Fibroblast of villous mesenchyme (primary cell): Measurements from ENCODE around the gene OR8J1. TPM values are rescaled to one million over a fixed set of nuclear protein-coding genes. Genes with fewer than 3 reads are reported as not detected.

ENCODE experiments used
- DNase-seq: peaks from one replicate; pipeline ENCODE4 v3.0.0-alpha.2; 2010; ENCODE audit warnings: low read depth
- H3K4me3 ChIP-seq: 2 replicates; pipeline ENCODE4 v1.5.1; 2011; ENCODE audit warnings: low read depth, mild to moderate bottlenecking, low read length
- total RNA-seq: library from RNA; depleted of rRNA; stranded (reverse); fragments of >200 nt; gene quantifications from 2 replicates; pipeline ENCODE4 v1.2.3, GENCODE V29; 2012
- TF ChIP-seq, protein P1 (sequence below): IDR thresholded peaks from 2 replicates; pipeline ENCODE4 v1.5.1; 2012; ENCODE audit warnings: low read depth, mild to moderate bottlenecking, low read length; ENCODE audit not compliant: insufficient read depth

OR8J1 gene, protein sequence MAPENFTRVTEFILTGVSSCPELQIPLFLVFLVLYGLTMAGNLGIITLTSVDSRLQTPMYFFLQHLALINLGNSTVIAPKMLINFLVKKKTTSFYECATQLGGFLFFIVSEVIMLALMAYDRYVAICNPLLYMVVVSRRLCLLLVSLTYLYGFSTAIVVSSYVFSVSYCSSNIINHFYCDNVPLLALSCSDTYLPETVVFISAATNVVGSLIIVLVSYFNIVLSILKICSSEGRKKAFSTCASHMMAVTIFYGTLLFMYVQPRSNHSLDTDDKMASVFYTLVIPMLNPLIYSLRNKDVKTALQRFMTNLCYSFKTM
- total RNA-seq: not detected in 2 replicates

DNA sequence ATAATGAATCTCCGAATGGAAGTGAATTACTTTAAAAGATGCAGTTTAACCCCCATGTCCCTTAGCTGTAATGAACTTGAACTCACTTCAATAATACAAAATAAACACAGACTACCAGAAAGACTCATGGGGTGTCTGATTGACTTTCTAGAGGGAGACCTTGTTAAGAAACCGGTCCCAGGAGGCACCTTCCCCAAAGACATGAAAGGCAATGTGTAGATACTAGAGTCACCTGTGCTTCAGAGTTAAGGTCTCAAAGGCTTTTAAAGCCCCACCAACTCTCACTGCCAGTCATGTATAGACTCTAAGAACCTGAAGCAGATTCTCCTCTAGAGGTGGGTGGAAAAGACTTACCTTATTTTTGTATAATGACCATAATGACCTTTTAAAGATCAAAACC is at the start of gene OR8J1:
Gene OR8J1, plus strand, starts transcription at position 301 of the 400 bp plus-strand sequence. CDS start 5,956 bp downstream, outside the sequence.
- DNase-seq: no peak
- TF ChIP-seq, protein P1, sequence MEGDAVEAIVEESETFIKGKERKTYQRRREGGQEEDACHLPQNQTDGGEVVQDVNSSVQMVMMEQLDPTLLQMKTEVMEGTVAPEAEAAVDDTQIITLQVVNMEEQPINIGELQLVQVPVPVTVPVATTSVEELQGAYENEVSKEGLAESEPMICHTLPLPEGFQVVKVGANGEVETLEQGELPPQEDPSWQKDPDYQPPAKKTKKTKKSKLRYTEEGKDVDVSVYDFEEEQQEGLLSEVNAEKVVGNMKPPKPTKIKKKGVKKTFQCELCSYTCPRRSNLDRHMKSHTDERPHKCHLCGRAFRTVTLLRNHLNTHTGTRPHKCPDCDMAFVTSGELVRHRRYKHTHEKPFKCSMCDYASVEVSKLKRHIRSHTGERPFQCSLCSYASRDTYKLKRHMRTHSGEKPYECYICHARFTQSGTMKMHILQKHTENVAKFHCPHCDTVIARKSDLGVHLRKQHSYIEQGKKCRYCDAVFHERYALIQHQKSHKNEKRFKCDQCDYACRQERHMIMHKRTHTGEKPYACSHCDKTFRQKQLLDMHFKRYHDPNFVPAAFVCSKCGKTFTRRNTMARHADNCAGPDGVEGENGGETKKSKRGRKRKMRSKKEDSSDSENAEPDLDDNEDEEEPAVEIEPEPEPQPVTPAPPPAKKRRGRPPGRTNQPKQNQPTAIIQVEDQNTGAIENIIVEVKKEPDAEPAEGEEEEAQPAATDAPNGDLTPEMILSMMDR: no peak
- no peak within 1 kb of the TSS for H3K4me3 ChIP-seq

DNA sequence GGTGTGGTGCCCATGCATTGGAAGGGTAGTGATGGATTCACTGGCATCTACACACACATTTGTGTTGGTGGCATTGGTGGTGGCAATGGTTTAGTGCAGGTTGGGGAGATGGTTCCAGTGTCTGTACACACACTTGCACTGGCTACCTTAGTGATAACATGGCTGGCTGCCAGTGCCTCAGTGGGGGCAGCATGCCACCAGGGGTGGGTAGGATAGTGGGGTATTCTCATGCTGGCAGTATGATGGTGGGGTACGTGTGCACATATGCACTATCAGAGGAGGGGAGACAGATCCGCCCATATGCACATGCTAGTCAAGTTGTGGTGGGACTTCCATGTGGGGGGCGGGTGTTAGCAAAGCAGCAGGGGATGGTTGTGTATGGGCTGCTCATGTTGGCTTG is 46.3 kb upstream of the OR8J1 start:
- TF ChIP-seq, protein P1: no peak
- H3K4me3 ChIP-seq: no peak overlapping the region
- no peak for DNase-seq

DNA sequence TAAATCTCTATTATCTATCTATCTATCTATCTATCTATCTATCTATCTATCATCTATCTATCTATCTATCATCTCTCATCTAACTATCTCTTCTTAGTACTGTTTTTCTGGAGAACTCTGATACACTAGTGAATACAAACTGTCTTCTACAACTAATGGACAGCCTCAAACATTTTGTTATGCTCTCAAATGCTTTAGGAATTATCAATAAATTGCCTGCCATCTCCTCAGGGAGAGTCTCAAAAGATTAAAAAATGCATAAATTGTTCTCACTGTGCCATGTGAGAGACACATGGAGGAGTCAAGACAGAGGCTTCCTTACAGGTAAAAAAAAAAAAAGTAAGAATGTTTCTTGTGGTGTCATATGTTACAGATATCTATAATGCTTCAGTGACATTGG is 39.2 kb upstream of the OR8J1 start, which contains the start of gene OR8K3:
Gene OR8K3, plus strand, starts transcription at position 301 of the 400 bp plus-strand sequence. CDS start 3,163 bp downstream, outside the sequence.
- TF ChIP-seq, protein P1: no peak
- no peak for DNase-seq
- H3K4me3 ChIP-seq: no peak within 1 kb of the TSS

DNA sequence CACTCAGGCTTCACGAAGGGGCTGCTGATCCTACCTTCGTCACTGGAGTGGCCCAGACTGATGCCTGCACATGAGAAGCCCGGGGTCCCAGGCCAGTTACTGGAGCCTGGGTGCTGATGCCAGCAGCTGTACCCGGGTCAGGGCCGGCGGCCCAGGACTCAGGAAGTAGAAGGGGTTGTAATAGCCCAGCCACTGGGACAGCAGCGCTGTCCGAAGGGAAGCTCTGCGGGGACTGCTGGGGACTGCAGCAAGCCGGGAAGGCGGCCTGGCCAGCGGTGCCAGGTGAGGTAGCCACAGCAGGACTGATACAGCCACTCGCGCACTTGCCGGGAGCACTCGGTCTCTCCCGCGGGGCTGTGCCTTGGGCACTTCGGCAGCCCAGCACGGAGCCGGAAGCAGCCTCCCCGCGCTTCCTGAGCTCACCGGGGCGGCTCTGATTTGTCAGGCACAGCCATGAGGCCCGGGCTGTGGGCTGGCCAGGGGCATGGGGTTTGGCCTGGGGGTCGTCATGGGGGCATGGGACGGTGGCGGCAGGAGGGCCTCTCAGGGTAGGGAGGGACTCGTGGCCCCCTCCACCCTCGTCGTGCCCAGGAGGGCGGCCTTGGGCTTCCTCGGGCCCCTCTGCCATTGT is 22.1 kb upstream of the OR8J1 start:
- TF ChIP-seq, protein P1: no peak
- no peak for DNase-seq
- H3K4me3 ChIP-seq: no peak overlapping the region

DNA sequence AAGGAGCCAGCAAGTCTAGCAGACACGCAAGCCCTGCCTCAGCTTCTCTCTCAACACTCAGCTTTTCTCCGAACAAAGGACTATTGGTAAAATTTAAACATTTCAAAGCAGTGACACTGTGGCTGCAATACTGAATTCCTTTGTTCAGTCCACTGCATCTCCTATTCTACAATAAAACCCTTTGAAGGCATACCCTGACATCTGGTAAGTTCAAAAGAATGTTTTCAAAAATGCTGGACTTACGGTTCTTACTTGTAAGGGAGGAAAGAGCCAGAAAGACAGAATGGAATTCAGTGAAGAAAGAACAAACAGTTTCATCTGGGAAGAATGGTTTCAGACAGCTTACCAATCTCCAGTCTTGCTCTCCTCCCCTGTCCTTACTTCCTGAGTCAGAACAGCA is 20.9 kb upstream of the OR8J1 start:
- no peak for DNase-seq
- TF ChIP-seq, protein P1: no peak
- H3K4me3 ChIP-seq: no peak overlapping the region

DNA sequence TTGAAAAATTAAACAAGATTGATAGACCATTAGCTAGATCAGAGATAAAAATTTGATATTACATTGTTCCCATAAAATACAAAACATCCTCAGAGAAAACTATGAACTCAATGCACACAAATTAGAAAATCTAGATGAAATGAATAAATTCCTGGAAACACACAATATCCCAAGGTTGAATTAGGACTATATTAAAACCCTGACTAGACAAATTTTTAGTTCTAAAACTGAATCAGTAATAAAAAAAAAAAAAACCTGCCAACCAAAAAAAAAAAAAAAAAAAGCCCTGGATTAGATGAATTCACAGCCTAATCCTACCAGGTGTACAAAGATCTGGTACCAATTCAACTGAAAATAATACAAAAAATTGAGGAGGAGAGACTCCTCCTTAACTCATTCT is 13.8 kb upstream of the OR8J1 start:
- DNase-seq: no peak
- TF ChIP-seq, protein P1: no peak
- H3K4me3 ChIP-seq: no peak overlapping the region

DNA sequence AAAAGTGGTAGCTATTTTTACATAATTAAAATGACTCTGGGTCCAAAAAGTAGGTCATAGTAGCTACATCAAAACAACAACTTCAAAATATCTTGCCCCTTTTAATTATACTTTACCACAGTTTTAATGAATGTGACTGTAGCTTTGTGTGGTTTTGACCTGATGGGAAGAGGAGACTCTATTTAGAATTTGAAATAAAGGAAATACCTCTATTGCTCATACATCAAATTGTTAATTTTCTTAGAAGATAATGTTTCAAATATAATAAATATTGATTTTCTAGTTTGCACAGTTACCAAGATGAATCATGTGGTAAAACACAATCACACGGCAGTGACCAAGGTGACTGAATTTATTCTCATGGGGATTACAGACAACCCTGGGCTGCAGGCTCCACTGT is 8.4 kb upstream of the OR8J1 start, which contains the start of gene OR8K1:
Gene OR8K1, plus strand, starts transcription at position 301 of the 400 bp plus-strand sequence. Its CDS starts 0 bp downstream, at position 301.
- TF ChIP-seq, protein P1: no peak

More for the DNA sequence above, 8.4 kb upstream of the OR8J1 start, which contains the start of gene OR8K1:
- DNase-seq: no peak
- no peak within 1 kb of the TSS for H3K4me3 ChIP-seq
